Measurements from ENCODE around the gene AFF2.

AFF2 gene

GRCh38 chrX:148593987-148594386 lies 93.6 kb downstream of the AFF2 start:
- Histone ChIP-seq H3K27me3 (ENCODE audit: control insufficient read depth, insufficient read depth, low read length) (no peaks in the 10 kb centered on the region), H3K36me3 (ENCODE audit: control insufficient read depth, low read depth, low read length) (no peaks in the 10 kb centered on the region), H3K27ac (ENCODE audit: low read length) (no peak overlapping the region), H3K4me3 (ENCODE audit: low read length) (no peak overlapping the region), H3K9ac (ENCODE audit: low read length) (no peak overlapping the region), H3K4me1 (ENCODE audit: control insufficient read depth, low read depth, low read length) (no peaks in the 10 kb centered on the region), H3K9me3 (ENCODE audit: control insufficient read depth, low read depth, low read length) (peaks cover 8% of the 10 kb centered on the region)

GRCh38 chrX:148599404-148599803 lies 99.0 kb downstream of the AFF2 start:
- Histone ChIP-seq H3K27me3 (ENCODE audit: control insufficient read depth, insufficient read depth, low read length) (no peaks in the 10 kb centered on the region), H3K9me3 (ENCODE audit: control insufficient read depth, low read depth, low read length) (no peaks in the 10 kb centered on the region), H3K36me3 (ENCODE audit: control insufficient read depth, low read depth, low read length) (no peaks in the 10 kb centered on the region), H3K27ac (ENCODE audit: low read length) (no peak overlapping the region), H3K9ac (ENCODE audit: low read length) (no peak overlapping the region), H3K4me3 (ENCODE audit: low read length) (no peak overlapping the region), H3K4me1 (ENCODE audit: control insufficient read depth, low read depth, low read length) (no peaks in the 10 kb centered on the region)

- Histone ChIP-seq H3K27ac (ENCODE audit: low read length) (no peak overlapping the region), H3K9me3 (ENCODE audit: control insufficient read depth, low read depth, low read length) (no peaks in the 10 kb centered on the region), H3K27me3 (ENCODE audit: control insufficient read depth, insufficient read depth, low read length) (no peaks in the 10 kb centered on the region), H3K4me1 (ENCODE audit: control insufficient read depth, low read depth, low read length) (no peaks in the 10 kb centered on the region), H3K4me3 (ENCODE audit: low read length) (no peak overlapping the region), H3K9ac (ENCODE audit: low read length) (no peak overlapping the region), H3K36me3 (ENCODE audit: control insufficient read depth, low read depth, low read length) (no peaks in the 10 kb centered on the region)
Measured at GRCh38 chrX:148600131-148600530, 99.7 kb downstream of the AFF2 start.

GRCh38 chrX:148600581-148600980 lies 100.2 kb downstream of the AFF2 start:
- no peaks in the 10 kb centered on the region for H3K27me3 ChIP-seq (ENCODE audit: control insufficient read depth, insufficient read depth, low read length)
- H3K4me1 ChIP-seq (ENCODE audit: control insufficient read depth, low read depth, low read length) = no peaks in the 10 kb centered on the region
- no peaks in the 10 kb centered on the region for H3K36me3 ChIP-seq (ENCODE audit: control insufficient read depth, low read depth, low read length)
- H3K9ac ChIP-seq (ENCODE audit: low read length) = no peak overlapping the region
- no peaks in the 10 kb centered on the region for H3K9me3 ChIP-seq (ENCODE audit: control insufficient read depth, low read depth, low read length)
- no peak overlapping the region for H3K4me3 ChIP-seq (ENCODE audit: low read length)
- no peak overlapping the region for H3K27ac ChIP-seq (ENCODE audit: low read length)

- no peak overlapping the region for H3K27ac ChIP-seq (ENCODE audit: low read length)
- no peaks in the 10 kb centered on the region for H3K36me3 ChIP-seq (ENCODE audit: control insufficient read depth, low read depth, low read length)
- H3K27me3 ChIP-seq (ENCODE audit: control insufficient read depth, insufficient read depth, low read length) = no peaks in the 10 kb centered on the region
- no peak overlapping the region for H3K4me3 ChIP-seq (ENCODE audit: low read length)
- H3K9me3 ChIP-seq (ENCODE audit: control insufficient read depth, low read depth, low read length) = peaks cover 3% of the 10 kb centered on the region
- no peaks in the 10 kb centered on the region for H3K4me1 ChIP-seq (ENCODE audit: control insufficient read depth, low read depth, low read length)
- no peak overlapping the region for H3K9ac ChIP-seq (ENCODE audit: low read length)
Measured at GRCh38 chrX:148601034-148601433, 100.6 kb downstream of the AFF2 start.

- Histone ChIP-seq H3K4me1 (ENCODE audit: control insufficient read depth, low read depth, low read length) (no peaks in the 10 kb centered on the region), H3K9me3 (ENCODE audit: control insufficient read depth, low read depth, low read length) (peaks cover 13% of the 10 kb centered on the region), H3K4me3 (ENCODE audit: low read length) (no peak overlapping the region), H3K36me3 (ENCODE audit: control insufficient read depth, low read depth, low read length) (no peaks in the 10 kb centered on the region), H3K27ac (ENCODE audit: low read length) (no peak overlapping the region), H3K9ac (ENCODE audit: low read length) (no peak overlapping the region), H3K27me3 (ENCODE audit: control insufficient read depth, insufficient read depth, low read length) (no peaks in the 10 kb centered on the region)
Measured at GRCh38 chrX:148609515-148610327, 109.3 kb downstream of the AFF2 start.

GRCh38 chrX:148610328-148610698 lies 109.9 kb downstream of the AFF2 start:
- H3K4me1 ChIP-seq (ENCODE audit: control insufficient read depth, low read depth, low read length) = no peaks in the 10 kb centered on the region
- no peaks in the 10 kb centered on the region for H3K36me3 ChIP-seq (ENCODE audit: control insufficient read depth, low read depth, low read length)
- H3K4me3 ChIP-seq (ENCODE audit: low read length) = no peak overlapping the region
- H3K9ac ChIP-seq (ENCODE audit: low read length) = no peak overlapping the region
- H3K27ac ChIP-seq (ENCODE audit: low read length) = no peak overlapping the region
- no peaks in the 10 kb centered on the region for H3K27me3 ChIP-seq (ENCODE audit: control insufficient read depth, insufficient read depth, low read length)
- H3K9me3 ChIP-seq (ENCODE audit: control insufficient read depth, low read depth, low read length) = peaks cover 13% of the 10 kb centered on the region

GRCh38 chrX:148611993-148612392 lies 111.6 kb downstream of the AFF2 start:
- H3K9ac ChIP-seq (ENCODE audit: low read length) = no peak overlapping the region
- no peaks in the 10 kb centered on the region for H3K36me3 ChIP-seq (ENCODE audit: control insufficient read depth, low read depth, low read length)
- no peak overlapping the region for H3K27ac ChIP-seq (ENCODE audit: low read length)
- H3K4me1 ChIP-seq (ENCODE audit: control insufficient read depth, low read depth, low read length) = no peaks in the 10 kb centered on the region
- H3K4me3 ChIP-seq (ENCODE audit: low read length) = no peak overlapping the region
- no peaks in the 10 kb centered on the region for H3K27me3 ChIP-seq (ENCODE audit: control insufficient read depth, insufficient read depth, low read length)
- peaks cover 10% of the 10 kb centered on the region for H3K9me3 ChIP-seq (ENCODE audit: control insufficient read depth, low read depth, low read length)

GRCh38 chrX:148612431-148612830 lies 112.0 kb downstream of the AFF2 start:
- Histone ChIP-seq H3K27ac (ENCODE audit: low read length) (no peak overlapping the region), H3K4me3 (ENCODE audit: low read length) (no peak overlapping the region), H3K27me3 (ENCODE audit: control insufficient read depth, insufficient read depth, low read length) (no peaks in the 10 kb centered on the region), H3K4me1 (ENCODE audit: control insufficient read depth, low read depth, low read length) (no peaks in the 10 kb centered on the region), H3K36me3 (ENCODE audit: control insufficient read depth, low read depth, low read length) (no peaks in the 10 kb centered on the region), H3K9me3 (ENCODE audit: control insufficient read depth, low read depth, low read length) (peaks cover 10% of the 10 kb centered on the region), H3K9ac (ENCODE audit: low read length) (no peak overlapping the region)

- Histone ChIP-seq H3K27ac (ENCODE audit: low read length) (no peak overlapping the region), H3K27me3 (ENCODE audit: control insufficient read depth, insufficient read depth, low read length) (no peaks in the 10 kb centered on the region), H3K36me3 (ENCODE audit: control insufficient read depth, low read depth, low read length) (no peaks in the 10 kb centered on the region), H3K9me3 (ENCODE audit: control insufficient read depth, low read depth, low read length) (peaks cover 10% of the 10 kb centered on the region), H3K4me1 (ENCODE audit: control insufficient read depth, low read depth, low read length) (no peaks in the 10 kb centered on the region), H3K9ac (ENCODE audit: low read length) (no peak overlapping the region), H3K4me3 (ENCODE audit: low read length) (no peak overlapping the region)
Measured at GRCh38 chrX:148613636-148614035, 113.2 kb downstream of the AFF2 start.

- Histone ChIP-seq H3K4me3 (ENCODE audit: low read length) (no peak overlapping the region), H3K4me1 (ENCODE audit: control insufficient read depth, low read depth, low read length) (no peaks in the 10 kb centered on the region), H3K9ac (ENCODE audit: low read length) (no peak overlapping the region), H3K36me3 (ENCODE audit: control insufficient read depth, low read depth, low read length) (no peaks in the 10 kb centered on the region), H3K27me3 (ENCODE audit: control insufficient read depth, insufficient read depth, low read length) (no peaks in the 10 kb centered on the region), H3K9me3 (ENCODE audit: control insufficient read depth, low read depth, low read length) (peaks cover 19% of the 10 kb centered on the region), H3K27ac (ENCODE audit: low read length) (no peak overlapping the region)
Measured at GRCh38 chrX:148615491-148615890, 115.1 kb downstream of the AFF2 start.

Measured in iPS-18a (cell line).